NCI-H1436 treated with DMSO at 0.1 percent for 48 hours (cell line): ENCODE results near the gene LHX5.

Source experiments
- DNase-seq: peaks from one replicate; lab custom pipeline; 2025; lab: John Stamatoyannopoulos, UW

Gene LHX5

DNA sequence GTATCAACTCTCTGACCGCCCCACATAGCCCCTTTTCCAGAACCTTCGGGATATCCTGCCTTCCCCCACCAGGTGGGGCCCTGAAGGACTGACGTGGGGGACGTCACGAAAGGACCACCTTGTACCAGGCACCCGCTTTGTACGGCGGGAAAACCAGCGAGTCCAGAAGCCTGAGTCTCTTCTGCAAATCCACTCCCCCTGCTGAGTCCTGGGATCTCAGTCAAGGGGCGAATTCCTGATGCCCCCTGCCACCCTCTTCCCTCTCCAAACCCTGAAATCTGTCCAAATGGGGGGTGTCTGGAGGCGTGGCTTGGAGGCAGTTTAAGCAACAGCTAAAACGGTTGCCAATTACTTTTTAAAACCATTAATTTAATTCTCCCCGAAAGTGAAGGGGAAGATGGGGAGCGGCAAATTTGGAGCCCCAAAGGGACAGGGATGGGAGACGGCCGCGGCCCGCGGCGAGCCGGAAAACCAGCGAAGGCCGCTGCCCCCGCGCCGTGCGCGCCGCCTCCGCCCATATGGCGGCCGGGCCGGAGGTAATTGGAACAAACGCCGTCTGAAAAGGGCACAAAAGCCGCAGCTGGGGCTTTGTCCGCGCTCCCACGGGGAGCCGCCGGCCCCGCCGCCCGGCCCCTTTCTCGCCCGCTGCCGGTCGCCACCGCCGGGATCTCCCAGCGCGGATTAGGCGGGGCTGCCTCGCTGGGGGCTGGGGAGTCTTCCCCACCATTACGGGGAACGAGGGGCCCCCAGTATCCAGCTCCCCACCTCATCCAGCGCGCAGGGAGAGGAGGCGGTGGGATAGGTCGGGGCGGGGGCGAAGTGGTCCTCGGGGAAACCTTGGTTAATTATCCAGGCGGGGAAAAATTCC lies 6.6 kb downstream of the LHX5 start:
- DNase-seq: no peak

DNA sequence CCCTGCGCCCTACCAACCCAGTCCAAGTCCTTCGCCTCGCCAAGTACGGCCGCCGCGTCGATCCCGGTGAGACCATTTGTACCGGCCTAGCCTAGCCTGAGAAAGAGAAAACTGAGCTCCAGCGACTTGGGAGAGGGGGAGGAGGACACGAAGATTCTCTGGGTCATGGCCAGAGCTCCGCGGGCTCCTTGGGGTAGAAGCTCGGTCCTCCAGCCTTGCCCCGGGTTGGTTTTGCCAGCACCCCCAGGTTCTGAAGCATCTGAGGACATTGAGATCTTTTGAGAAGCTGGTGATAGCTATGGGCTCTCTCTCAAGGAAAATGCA lies 7.3 kb downstream of the LHX5 start:
- no peak for DNase-seq

DNA sequence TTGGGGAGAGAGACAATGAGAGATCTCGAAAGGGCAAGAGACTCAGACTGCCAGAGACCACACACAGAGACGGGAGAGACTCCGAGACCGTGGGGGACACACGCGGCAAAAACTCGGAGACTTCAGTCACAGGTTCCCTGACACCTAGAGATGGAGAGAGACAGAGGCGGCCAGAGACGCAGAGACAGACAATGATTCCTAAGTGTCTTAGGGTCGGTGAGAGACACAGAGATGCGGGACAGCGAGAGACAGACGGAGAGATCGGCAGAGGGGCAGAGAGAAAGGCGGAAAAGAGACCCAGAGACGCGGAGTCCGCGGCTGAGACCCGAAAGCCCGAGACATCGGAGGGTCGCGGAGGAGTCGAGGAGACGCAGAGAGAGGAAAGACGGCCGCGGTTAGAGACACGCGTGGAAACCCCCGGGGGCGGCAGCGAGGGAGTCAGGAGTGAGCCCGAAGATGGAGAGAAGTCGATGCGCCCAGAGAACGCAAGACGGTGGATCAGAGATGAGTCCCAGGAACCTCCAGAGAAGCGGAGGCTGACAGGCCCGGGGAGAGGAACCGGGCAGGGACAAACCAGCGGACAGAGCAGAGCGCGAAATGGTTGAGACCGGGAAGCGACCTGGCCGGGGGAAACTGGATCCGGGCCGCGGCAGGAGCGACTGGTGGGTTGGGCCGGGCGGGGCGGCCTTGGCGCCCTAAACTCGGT lies 7.8 kb downstream of the LHX5 start:
- no peak for DNase-seq

DNA sequence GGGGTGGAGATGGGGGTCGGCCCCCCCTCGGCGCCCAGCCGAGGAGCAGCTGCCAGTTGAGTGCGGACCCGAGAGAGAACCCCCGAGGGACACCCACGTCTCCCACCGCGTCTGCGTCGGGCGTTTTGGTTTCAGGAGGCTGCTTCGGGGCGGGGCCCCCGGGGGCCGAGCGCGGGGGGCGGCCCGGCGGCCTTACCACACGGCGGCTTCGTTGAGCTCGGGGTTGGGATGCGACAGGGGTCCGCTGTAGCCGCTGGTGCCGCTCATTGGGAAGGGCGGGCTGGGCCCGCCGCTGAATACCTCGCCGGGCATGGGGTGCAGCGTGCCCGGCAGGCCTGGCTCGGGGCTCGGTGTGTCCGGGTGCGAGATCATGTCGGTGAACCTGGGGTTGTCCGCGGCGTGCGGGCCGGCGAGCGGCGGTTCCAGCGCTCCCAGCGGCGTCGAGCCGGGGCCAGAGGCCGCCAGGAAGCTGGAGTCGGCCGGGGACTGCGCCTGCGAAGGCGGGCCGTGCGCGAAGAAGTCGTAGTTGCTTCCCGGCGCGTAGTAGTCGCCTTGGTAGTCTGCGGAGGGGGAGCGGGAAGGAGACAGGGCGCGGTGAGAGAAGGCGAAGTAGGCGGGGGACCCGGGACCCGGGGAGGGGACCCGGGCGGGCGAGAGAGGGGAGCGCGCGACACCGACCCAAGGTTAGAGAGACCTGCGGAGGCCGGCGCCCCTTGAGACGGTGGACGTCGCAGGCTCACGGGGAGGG lies 8.5 kb downstream of the LHX5 start:
- DNase-seq: no peak

DNA sequence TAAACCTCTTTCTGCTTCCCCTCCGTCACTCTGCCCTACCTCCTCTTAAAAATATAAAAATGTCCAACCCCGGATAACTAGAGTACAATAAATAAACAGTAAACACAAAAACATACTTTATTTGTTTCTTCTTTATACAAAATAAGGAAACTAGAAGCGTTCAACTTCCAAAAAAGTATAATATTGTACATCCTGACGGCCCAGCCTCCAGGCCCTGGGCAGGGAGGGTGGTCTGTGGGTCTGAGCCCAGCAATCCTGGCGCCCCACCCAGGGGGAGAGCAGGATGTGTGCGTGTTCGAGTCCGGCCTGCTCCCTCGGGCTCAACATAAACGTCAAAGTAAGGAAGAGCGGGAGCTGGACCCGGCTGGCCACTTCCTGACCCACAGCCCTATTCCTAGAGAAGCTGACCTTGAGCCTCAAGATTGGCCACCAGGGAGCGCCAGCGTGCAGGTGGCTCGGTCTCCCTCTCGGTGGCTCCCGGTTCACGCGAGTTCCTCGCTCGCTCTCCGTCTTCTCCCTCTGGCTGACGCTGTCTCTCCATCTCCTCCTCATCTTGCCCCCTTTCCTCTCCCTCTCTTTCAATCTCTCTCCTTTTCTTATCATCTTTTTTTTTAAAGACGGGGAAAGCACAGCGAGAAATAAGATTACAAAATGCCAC lies 9.4 kb downstream of the LHX5 start:
- no peak for DNase-seq

DNA sequence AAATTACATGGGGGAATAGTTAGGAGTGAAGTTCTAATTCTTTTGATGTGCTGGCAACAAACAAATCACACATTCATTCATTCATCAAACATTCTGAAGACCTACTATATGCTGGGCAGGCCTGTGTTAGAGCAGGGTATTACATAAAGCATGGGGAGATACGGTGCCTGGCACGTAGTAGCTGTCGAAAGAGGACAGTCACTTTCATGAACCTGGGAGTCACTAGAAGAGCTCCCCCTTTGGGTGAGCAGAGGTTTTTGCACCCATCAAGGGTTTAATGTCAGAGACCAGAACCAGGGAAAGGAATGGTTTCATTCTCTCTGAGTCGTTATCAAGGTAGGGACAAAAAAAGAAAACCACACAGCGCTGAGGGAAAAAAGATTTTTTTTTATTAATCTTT lies 10.0 kb downstream of the LHX5 start:
- no peak for DNase-seq

DNA sequence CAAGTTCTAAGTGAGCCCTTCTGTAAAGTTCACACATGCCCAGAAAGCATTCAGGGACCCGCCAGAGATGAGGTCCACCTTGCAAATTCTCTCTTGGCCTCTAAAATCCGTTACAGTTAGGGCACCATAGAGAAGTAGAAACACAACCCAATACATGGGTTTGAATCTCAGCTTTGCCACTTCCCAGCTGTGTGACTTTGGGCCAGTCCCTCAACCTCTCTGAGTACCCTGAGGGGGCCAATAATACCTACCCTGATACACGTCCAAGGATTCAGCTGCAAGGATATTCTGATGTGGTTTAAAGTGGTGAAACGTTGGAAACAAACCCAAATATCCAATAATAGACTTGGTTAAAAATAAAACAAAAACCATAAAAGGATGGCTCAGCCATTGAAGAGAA lies 11.7 kb downstream of the LHX5 start:
- DNase-seq: no peak

DNA sequence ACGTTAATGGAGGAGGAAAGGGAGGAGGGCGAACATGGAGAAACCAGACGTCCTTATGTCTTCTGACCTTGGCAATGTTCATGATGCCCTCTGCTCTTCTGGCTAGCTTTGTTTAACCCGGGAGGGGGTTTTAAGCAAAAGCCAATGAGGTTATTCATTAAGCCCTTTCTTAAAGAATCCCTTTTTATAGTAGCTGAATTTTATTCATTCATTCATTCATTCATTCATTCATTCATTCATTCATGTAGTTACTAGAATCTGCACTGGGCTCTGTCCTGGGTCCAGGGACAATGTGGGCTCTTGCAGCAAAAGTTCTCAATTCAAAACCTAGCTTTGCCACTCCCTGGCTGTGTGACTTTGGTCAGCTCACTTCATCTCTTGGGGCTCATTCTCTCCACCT lies 14.0 kb downstream of the LHX5 start:
- no peak for DNase-seq

DNA sequence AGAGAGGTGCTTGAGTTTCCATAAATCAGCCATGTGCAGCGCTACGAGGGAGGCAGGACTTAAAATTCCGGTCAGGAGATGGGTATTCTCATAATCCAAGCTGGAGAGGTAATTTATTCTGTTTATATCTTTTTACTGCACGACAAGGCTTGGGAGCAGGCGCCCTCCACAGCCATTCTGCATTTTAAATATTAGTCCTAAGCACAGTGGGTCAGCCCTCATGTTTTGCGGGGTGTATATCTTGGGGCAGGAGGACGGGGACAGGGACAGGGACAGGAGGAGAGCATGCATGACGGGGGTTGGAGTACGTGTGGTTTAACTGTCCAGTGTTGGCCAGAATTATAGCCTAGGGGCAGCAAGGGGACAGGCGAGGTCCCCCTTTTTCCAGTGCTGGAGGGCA lies 14.5 kb downstream of the LHX5 start:
- DNase-seq: no peak

DNA sequence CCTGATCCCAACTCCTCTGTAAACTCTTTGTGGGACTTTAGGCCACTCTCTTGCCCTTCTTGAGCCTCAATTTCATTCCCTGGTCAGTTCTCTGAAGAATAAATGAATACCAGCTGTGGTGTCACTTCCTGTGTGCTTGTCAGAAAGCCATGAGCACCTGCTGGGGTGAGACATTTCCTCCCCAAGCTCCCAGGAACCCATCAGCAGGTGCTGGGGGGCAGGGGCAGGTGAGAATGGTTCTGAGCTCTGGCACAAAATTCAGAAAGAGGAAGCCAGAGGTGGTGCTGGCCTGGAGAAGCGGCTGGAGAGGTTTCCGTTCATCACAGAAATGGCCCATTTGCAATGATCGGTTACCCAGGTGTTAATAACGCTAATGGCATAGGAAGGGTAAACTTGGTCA lies 14.9 kb downstream of the LHX5 start:
- no peak for DNase-seq

DNA sequence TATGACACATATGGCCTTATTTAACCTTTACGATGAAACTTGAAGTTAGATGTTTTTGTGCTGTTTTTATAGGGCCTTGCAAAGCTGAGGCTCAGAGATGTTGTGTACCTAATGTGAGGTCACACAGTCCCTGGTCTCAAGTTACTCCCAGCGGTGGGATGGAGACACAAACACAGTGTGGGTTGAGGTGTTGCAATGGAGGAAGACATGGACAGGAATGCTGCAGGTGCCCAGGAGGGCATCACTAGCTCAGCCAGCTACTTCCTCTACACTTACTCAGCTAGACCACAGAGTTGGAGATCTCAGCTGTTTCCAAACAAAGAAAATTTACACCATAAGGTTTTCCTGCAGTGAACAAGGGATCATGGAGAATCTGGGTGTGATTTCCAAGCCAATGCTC lies 15.5 kb downstream of the LHX5 start:
- no peak for DNase-seq

DNA sequence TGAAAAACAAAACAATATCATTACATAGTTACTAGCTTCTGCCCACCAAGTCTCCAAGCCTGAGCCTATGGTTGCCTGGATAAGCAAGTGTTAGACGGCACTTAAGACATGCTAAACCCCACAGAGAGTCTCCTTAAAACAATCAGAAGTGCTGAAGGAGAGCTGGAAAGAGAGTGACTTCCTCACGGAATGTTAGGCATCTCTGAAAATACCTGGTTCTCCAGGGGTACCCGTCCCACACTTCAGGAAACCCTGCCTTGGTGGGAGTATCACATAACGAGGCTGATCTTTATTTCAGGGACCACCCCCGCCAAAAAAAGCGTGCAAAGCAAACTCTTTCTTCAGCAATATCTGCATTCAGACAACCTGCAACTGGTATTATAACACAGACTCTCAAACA lies 18.3 kb downstream of the LHX5 start:
- no peak for DNase-seq

DNA sequence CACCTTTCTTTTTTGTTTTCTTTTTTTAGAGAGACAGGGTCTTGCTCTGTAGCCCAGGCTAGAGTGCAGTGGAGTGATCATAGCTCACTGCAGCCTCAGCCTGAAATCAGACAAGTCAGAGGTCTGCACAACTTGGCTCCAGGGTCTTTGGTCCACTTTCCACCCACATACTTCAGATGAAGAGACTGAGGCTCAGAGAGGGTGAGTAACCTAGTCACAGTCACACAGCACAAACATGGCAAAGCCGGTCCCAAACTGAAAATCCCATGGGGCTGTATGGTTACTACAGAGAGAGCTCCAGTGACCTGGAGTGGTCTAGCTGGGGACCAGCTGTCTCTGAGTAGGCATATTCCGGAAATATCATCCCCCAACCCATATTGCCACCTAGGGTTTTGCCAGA lies 19.2 kb downstream of the LHX5 start:
- DNase-seq: no peak

DNA sequence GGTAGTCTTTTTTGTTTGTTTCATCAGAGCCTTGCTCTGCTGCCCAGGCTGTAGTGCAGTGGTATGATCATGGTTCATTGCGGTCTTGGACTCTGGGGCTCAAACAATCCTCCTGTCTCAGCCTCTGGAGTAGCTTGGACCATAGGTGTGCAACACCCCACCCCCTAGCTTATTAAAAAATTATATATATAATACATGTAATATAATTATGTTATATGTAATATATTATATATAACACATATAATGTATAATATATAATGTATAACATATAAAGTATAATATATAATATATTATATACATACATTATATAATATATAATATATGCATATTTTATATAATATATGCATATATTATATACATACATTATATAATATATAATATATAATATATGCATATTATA lies 21.8 kb downstream of the LHX5 start:
- DNase-seq: no peak

DNA sequence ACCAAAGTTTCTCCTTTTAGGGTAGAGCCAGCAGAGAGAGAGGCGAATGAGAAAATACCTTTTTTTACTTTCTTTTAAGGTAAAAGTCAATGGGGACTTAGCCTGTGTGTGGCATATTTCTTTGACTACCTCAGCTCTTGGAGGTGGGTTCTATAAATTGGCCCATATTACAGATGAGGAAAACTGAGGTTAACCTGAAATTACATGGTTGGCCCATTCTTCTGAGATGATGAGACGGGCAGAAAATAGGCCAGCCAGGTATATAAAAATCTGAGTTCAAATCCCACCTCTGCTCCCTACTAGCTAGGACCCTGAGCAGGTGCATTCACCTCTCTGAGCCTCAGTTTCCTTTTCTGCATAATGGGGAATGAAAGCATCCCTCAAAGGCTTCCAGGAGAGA lies 22.4 kb downstream of the LHX5 start:
- DNase-seq: no peak

DNA sequence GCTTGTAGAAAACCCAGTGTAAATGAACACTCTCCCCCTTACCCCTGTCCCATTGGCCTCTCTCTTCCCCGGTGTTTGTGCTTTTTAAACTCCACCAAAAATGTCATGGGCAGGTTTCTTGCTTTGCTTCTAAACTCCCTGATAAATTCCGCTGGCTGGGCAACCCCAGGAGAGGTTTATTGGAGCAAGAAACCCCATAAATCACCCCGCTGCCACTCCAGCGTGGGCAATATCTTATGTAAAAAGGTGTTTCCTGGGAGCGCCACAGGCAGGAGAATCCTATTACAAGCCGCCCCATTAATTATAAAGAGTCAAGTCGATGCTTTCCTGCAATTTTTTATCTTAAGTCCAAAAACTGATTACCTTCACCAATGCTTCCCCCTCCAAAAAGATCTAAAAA lies 22.8 kb downstream of the LHX5 start:
- no peak for DNase-seq

DNA sequence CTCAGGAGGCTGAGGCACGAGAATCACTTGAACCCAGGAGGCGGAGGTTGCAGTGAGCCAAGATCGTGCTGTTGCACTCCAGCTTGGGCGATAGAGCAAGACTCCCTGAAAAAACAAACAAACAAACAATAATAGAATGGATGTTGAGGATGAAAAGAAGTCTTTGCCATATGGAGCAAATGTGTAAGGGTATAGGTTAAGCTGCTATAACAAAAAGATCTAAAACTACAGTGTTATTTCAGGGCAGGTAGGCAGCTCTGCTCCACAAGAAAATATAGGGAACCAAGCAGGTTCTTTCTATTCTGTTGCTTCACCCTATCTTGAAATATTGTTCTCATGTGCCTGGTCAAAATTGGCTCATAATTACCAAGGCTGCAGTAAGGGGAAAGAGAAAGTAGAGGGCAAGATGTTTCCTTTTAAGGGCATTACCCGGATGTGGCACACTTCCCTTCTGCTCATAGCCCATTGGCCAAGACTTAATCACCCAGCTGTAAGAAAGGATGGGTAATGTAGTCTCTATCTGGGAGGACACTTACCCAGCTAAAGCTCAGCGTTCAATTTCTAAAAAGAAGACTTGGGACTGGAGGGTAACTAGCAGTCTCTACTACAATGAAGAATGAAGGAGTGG lies 26.0 kb downstream of the LHX5 start:
- DNase-seq: no peak

DNA sequence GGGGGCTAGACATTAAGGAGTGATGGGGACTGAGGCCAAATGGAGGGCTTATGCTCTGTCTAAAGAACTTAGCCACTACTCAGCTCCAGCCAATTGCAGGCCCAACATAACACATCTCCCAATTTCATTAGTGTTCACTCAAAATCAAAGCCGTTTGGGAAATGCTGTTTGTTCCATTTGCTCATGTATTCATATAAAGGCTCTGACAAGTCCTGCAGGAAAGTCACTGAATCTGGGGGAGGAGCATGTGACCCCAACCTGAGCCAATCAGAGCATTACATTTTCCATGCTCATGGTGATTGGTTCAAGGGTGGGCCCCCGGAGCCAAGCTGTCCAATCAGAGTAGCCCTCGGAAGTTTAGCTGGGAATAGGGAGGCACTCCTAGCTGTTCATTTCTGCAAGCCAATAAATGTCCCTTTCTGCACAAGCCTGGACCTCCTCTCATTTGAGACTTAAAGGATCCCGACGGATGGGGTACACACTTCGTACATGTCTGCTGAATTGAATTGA lies 28.6 kb downstream of the LHX5 start:
- DNase-seq: no peak

DNA sequence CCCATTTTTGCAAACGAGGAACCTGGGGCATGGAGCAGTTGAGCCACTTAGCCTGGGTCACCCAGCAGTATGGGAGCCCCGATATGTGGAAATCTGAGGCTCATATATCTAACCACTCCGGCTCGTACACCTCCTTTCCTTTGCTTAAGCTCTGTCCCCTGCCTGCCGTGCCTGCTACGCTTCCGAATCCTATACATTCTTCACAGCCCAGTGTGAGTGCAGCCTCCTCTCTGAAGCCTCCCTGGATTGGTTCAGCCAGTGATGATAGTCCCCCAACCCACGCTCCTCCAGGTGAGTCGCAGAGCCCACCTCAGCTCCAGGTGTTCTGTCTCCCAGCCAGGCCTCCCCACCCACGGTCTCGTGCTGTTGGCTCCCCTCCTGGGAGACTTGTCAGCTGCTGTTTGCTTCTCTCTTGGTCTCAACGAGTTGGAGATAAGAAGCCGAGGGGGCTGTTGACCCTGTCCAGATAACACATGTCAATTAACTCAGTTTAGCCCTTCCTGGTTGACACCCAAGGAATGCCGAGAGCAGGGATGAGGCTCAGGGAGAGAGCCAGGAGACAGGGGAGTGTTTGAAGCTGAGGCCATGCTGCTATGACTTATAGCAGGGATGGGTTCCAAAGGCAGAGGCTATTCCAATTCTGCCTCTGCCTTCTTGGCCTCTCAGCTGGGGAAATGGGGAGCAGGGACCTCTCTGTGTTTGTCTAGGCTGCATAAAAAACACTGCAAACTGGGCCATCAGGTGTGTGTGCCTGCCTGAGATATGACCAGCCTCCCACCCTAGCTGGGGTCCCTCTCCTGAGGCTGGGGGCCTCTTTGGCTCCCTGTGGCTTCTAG lies 30.5 kb downstream of the LHX5 start:
- DNase-seq: no peak

DNA sequence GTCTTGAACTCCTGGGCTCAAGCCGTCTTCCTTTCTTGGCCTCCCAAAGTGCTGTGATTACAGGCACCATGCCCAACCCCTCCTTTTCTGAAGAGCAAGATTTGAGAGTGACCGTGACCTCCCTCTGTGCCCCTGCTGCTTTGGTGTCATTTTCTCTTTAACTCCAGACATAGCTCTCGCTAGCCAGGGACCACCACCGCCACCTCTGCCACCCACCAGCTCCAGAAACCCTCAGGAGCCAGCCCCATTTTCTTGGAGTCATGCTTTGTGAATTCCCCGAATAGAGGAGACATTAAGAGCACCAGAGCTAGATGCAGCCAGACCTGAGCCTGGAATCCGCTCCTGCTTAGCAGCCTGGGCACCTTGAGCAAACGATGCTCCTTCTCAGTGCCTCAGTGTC lies 31.3 kb downstream of the LHX5 start:
- DNase-seq: no peak

DNA sequence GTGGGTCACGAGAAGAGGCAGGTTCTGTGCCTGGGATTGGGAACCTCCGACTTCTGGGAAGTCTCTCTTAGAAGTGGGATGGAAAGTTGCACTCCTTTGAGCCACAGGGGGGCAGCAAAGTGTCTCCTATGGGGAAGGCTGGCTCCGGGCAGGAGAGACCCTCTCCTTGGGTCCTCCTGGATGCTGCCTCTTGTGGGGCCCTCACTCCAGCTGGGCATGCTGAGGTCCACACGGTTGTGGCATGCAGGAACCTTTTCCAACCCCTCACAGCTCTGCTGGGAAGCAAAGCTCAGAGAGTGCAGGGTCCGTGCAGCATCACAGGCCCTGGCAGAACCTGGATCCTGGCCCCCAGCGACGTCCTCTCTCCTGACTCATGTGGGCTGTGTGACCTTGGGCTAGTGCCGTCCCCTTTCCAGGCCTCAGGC lies 32.1 kb downstream of the LHX5 start:
- DNase-seq: no peak
